Glutamatergic neuron (in vitro differentiated cells): ENCODE measurements around the gene TESPA1. TPM values are rescaled to one million over a fixed set of nuclear protein-coding genes. Genes with fewer than 3 reads are reported as not detected.
"Not testable (repeated sequence)": the region's sequence is repeated elsewhere in the genome, so short reads cannot be mapped to it uniquely, and the experiment has no call there.

Source experiments
- DNase-seq: peaks from one replicate; pipeline ENCODE4 v3.0.0; 2022
- H3K27ac Mint-ChIP-seq: one replicate; pipeline ENCODE4 v1.8.0; 2020; ENCODE audit warnings: mild to moderate bottlenecking, mixed read lengths, inconsistent platforms; ENCODE audit not compliant: unreplicated experiment
- H3K27me3 Mint-ChIP-seq: one replicate; pipeline ENCODE4 v1.8.0; 2020; ENCODE audit warnings: mild to moderate bottlenecking, moderate library complexity, mixed read lengths, inconsistent platforms; ENCODE audit not compliant: unreplicated experiment
- H3K36me3 Mint-ChIP-seq: one replicate; pipeline ENCODE4 v1.8.0; 2020; ENCODE audit warnings: mild to moderate bottlenecking, mixed read lengths, inconsistent platforms; ENCODE audit not compliant: unreplicated experiment
- H3K4me1 Mint-ChIP-seq: one replicate; pipeline ENCODE4 v1.8.0; 2020; ENCODE audit warnings: mild to moderate bottlenecking, low read depth, mixed read lengths, inconsistent platforms; ENCODE audit not compliant: unreplicated experiment
- H3K4me3 Mint-ChIP-seq: one replicate; pipeline ENCODE4 v1.8.0; 2020; ENCODE audit warnings: mild to moderate bottlenecking, mixed read lengths, inconsistent platforms; ENCODE audit not compliant: unreplicated experiment
- H3K9me3 Mint-ChIP-seq: one replicate; pipeline ENCODE4 v1.8.0; 2020; ENCODE audit warnings: mild to moderate bottlenecking, moderate library complexity, mixed read lengths, inconsistent platforms; ENCODE audit not compliant: unreplicated experiment
- total RNA-seq: library from RNA; stranded (reverse); fragmentation: NEBNext Ultra II Directional; extraction: Animal tissue kit (Norgen Biotek cat#: 25700); gene quantifications from one replicate; pipeline ENCODE4 v1.2.1, GENCODE V29; 2021; ENCODE audit not compliant: unreplicated experiment
- TF ChIP-seq, protein P1 (sequence below): fragments of 200-600 bp; sonication (generic); IDR thresholded peaks from one replicate; pipeline ENCODE4 v1.5.0; 2021; ENCODE audit not compliant: partially characterized antibody, unreplicated experiment

The TESPA1 gene
- total RNA-seq, 1 donor from 2014 or later = not detected

DNA sequence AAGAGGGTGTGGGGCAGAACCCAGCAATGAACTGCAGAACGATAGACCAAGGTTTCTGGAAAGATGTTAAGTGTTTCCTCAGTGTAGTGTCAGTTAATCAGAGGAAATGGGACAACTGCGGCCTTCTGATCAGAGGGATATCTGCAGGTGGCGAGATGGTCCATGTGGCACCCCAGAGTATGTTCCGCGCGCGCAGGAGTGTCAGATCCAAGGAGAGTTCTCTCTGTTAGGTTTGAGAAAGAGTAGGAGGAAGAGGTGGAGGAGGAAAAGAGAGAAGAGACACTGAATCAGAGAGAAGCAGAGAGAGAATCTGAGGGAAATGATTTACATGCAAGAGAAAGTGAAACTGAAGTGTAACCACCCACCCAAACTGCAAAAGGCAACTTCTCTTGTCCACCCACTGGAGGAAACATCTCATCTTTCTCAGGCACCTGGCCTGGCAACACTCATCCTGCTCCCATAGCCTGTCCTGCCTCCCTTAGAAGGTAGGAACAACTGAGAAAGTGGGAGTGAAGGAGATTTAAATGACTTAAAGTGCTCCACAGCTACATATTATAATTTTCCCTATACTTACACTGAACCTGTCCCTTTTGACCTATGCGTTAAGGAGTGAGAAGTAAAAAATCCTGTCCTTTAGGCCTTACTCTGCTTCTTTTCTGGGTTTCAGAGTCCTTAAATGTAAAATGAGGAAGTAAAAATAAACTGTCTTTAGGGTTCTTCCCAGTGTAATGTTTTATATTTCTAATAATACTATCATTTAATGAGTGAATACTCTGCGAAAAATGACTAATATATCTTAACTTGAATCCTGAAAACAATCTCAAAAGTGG is 6.8 kb upstream of the TESPA1 start:
- TF ChIP-seq, protein P1, sequence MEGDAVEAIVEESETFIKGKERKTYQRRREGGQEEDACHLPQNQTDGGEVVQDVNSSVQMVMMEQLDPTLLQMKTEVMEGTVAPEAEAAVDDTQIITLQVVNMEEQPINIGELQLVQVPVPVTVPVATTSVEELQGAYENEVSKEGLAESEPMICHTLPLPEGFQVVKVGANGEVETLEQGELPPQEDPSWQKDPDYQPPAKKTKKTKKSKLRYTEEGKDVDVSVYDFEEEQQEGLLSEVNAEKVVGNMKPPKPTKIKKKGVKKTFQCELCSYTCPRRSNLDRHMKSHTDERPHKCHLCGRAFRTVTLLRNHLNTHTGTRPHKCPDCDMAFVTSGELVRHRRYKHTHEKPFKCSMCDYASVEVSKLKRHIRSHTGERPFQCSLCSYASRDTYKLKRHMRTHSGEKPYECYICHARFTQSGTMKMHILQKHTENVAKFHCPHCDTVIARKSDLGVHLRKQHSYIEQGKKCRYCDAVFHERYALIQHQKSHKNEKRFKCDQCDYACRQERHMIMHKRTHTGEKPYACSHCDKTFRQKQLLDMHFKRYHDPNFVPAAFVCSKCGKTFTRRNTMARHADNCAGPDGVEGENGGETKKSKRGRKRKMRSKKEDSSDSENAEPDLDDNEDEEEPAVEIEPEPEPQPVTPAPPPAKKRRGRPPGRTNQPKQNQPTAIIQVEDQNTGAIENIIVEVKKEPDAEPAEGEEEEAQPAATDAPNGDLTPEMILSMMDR = no peak
- DNase-seq = no peak
- no peaks in the 10 kb centered on the region for H3K36me3 Mint-ChIP-seq
- peaks cover 9% of the 10 kb centered on the region for H3K27me3 Mint-ChIP-seq
- peaks cover 23% of the 10 kb centered on the region for H3K4me1 Mint-ChIP-seq
- no peak overlapping the region for H3K4me3 Mint-ChIP-seq
- H3K9me3 Mint-ChIP-seq = peaks cover 5% of the 10 kb centered on the region
- no peak overlapping the region for H3K27ac Mint-ChIP-seq

DNA sequence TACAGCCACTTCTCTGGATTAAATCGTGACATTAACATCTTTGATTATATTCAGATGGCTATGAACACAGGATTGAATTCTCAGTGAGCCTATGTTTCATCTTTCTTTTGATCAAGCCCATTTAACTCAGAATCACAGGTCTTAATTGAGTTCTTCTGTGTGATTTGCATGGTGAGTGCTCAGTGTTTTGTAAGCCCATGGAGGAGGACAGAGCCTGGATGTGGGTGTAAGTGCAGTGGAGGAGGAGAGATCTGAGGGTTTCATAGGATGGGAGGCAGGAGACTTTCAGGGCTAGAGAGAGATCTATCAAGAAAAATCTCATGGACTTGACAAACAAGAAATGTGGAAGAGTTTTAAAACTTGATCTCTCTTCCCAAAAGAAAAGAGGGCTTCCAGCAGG is 5.3 kb upstream of the TESPA1 start:
- peak overlapping the region; percentile 15 for H3K27ac Mint-ChIP-seq
- H3K36me3 Mint-ChIP-seq = no peaks in the 10 kb centered on the region
- H3K9me3 Mint-ChIP-seq = peaks cover 5% of the 10 kb centered on the region
- DNase-seq = no peak
- TF ChIP-seq, protein P1 = no peak
- H3K4me3 Mint-ChIP-seq = no peak overlapping the region
- H3K4me1 Mint-ChIP-seq = peaks cover 13% of the 10 kb centered on the region
- peaks cover 9% of the 10 kb centered on the region for H3K27me3 Mint-ChIP-seq

DNA sequence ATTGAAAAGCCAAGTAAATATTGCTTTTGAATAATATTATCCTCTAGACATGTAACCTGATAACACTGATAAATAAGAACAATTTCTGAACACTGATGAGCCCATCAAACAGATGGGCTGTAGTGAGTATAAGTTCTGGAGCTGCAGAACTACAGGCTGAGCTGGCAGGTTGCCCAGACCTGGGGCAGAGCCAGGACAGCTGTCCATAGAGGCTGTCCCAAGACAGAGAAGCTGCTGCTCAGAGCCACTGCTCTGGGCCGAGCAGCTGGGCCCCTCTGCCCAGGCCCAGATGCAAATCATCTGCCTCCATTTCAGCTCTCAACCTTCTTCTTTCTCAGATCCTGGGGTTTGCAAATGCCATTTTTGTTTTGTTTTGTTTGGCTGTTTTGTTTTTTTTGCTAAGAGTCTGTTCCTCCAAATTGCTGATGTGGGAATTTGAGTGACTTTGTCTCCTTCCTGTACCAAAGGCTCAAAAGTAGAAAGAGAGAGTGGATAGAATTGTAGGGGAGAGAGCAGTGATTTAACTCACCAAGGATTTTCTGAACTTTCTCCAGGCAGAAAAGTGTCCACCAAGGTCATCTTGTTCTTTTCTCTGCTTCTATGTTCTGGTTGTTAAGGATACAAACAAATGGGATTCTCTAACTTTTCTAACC is 4.0 kb upstream of the TESPA1 start:
- peak overlapping the region; percentile 22 for H3K4me3 Mint-ChIP-seq
- H3K9me3 Mint-ChIP-seq = peaks cover 5% of the 10 kb centered on the region
- H3K4me1 Mint-ChIP-seq = peaks cover 13% of the 10 kb centered on the region
- H3K36me3 Mint-ChIP-seq = no peaks in the 10 kb centered on the region
- peak; percentile 56 for DNase-seq
- peaks cover 9% of the 10 kb centered on the region for H3K27me3 Mint-ChIP-seq
- H3K27ac Mint-ChIP-seq = peak overlapping the region; percentile 95
- TF ChIP-seq, protein P1 = no peak

DNA sequence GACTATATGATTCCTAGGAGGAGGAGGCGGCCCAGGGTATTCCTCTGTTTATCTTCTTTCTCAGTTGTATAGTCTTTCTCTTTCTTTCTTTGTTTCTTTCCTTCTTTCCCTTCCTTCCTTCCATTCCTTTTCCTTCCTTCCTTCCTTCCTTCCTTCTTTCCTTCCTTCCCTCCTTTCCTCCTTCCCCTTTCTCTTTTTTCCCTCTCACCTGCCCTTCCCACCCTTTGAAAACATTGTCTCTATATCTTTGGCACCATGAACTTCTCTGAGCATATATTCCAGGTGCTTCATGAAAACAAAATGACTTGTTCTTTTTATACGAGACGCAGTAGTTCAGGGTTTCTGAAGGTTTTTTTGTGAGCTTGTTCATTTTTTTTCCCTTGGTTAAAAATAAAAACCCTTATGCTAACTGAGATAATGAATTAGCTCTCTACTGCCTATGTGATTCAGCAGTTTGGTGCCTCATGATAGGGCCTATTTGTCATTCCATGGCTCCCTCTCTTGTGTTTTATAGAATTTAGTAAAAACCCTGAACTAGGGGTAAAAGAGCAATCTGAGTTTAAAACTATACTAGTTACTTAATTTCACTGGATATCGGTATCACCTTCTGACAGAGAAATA is 3.2 kb upstream of the TESPA1 start:
- peaks cover 5% of the 10 kb centered on the region for H3K9me3 Mint-ChIP-seq
- no peak overlapping the region for H3K4me3 Mint-ChIP-seq
- DNase-seq = no peak
- TF ChIP-seq, protein P1 = no peak
- H3K4me1 Mint-ChIP-seq = peaks cover 11% of the 10 kb centered on the region
- H3K36me3 Mint-ChIP-seq = no peaks in the 10 kb centered on the region
- peak overlapping the region; percentile 7 for H3K27ac Mint-ChIP-seq
- H3K27me3 Mint-ChIP-seq = peaks cover 9% of the 10 kb centered on the region

DNA sequence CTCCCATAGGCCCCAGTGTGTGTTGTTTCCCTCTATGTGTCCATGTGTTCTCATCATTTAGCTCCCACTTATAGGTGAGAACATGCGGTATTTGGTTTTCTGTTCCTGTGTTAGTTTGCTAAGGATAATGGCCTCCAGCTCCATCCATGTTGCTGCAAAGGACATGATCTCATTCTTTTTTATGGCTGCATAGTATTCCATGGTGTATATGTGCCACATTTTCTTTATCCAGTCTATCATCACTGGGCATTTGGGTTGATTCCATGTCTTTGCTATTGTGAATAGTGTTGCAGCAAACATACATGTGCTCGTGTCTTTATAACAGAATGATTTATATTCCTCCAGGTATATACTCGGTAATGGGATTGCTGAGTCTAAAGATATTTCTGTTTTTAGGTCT is 2.2 kb upstream of the TESPA1 start:
- not testable (repeated sequence) for H3K4me3 Mint-ChIP-seq, DNase-seq, H3K9me3 Mint-ChIP-seq, H3K27me3 Mint-ChIP-seq, H3K27ac Mint-ChIP-seq, H3K36me3 Mint-ChIP-seq
- H3K4me1 Mint-ChIP-seq = peaks cover 11% of the 10 kb centered on the region
